Nasal cavity respiratory epithelium epithelial cell of viscerocranial mucosa (primary cell): ENCODE data around the gene HLA-F. TPM values are rescaled to one million over a fixed set of nuclear protein-coding genes. Genes with fewer than 3 reads are reported as not detected.

Experiments used
- total RNA-seq: library from RNA; depleted of rRNA; stranded (reverse); fragments of >200 nt; gene quantifications from 2 replicates; pipeline ENCODE4 v1.2.3, GENCODE V29; 2014

HLA-F gene
- total RNA-seq, result 12.5 and 14.0 TPM in 2 replicates

DNA sequence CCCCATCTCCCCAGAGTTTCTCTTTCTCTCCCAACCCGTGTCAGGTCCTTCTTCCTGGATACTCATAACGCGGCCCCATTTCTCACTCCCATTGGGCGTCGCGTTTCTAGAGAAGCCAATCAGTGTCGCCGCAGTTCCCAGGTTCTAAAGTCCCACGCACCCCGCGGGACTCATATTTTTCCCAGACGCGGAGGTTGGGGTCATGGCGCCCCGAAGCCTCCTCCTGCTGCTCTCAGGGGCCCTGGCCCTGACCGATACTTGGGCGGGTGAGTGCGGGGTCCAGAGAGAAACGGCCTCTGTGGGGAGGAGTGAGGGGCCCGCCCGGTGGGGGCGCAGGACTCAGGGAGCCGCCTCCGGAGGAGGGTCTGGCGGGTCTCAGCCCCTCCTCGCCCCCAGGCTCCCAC is at the start of gene HLA-F:
Gene HLA-F, plus strand, starts transcription at position 173 of the 404 bp plus-strand sequence. Its CDS starts 30 bp downstream, at position 203.

DNA sequence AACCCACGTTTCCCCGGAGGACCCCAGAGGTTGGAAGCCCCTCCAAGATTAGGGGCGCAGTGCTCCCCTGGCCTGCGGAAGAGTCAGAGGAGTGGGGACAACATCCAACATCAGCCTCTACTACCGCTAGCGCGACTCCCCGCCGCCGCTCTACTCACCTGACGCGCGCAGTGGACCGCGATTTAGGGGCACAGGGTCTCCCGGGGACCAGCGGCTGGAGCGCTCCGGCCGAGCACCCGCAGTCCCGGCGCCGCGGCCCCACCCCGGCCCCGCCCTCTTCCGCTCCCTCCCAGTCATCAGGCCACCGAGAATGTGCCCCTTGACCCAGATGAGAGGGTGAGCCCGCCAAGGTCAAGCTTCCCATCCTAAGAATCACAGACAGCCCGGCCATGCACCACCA is 42.3 kb upstream of the HLA-F start, which contains the start of gene ZFP57:
Gene ZFP57, minus strand, starts transcription at position 249 of the 400 bp plus-strand sequence. CDS start 4,149 bp downstream, outside the sequence.

Other genes with a start within 250 kb of the HLA-F start
- gene MAS1L, start 235.5 kb upstream of the HLA-F start, total RNA-seq, result not detected in 2 replicates
- gene UBD, start 163.7 kb upstream of the HLA-F start, total RNA-seq, result not detected in 2 replicates
- not detected in 2 replicates for gene OR2H2, start 138.3 kb upstream of the HLA-F start, total RNA-seq
- 6.2 and 13.0 TPM in 2 replicates for gene GABBR1, start 90.3 kb upstream of the HLA-F start, total RNA-seq
- not detected in 2 replicates for gene MOG, start 66.3 kb upstream of the HLA-F start, total RNA-seq
- gene ZFP57, start 42.3 kb upstream of the HLA-F start, total RNA-seq, result under 0.01 and 4.2 TPM in 2 replicates
- 2.9 and 9.9 TPM in 2 replicates for gene HLA-G, start 104.4 kb downstream of the HLA-F start, total RNA-seq
- 249 and 290 TPM in 2 replicates for gene HLA-A, start 219.1 kb downstream of the HLA-F start, total RNA-seq